NCI-H2227 (cell line): ENCODE measurements around the gene PRKD1.
"Not testable (repeated sequence)": the region's sequence is repeated elsewhere in the genome, so short reads cannot be mapped to it uniquely, and the experiment has no call there.

ENCODE experiments used
- DNase-seq: peaks from one replicate; lab custom pipeline; 2025; ENCODE audit not compliant: unreplicated experiment; lab: John Stamatoyannopoulos, UW

Gene PRKD1

DNA sequence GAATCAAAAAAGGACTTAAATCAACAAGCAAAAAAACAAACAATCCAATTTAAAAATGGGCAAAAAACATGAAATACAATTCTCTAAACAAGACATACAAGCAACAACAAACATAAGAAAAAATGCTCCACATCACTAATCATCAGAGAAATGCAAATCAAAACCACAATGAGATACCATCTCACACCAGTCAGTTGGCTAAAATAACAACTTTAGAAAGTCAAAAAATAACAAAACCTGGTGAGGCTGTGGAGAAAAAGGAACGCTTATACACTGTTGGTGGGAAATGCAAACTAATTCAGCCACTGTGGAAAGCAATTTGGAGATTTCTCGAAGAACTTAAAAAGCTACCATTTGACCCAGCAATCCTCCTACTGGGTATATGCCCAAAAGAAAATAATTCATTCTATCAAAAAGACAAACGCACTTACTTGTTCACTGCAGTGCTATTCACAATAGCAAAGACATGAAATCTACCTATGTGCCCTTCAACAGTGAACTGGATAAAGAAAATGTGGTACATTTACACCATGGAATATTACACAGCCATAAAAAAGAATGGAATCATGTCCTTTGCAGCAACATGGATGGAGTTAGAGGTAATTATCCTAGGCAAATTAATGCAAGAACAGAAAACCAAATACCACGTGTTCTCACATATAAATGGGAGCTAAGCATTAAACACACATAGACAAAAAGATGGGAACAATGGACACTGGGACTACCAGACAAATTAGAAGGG is 26.9 kb downstream of the PRKD1 start:
- DNase-seq, result no peak

GRCh38 chr14:29898470-29898869 is 29.2 kb downstream of the PRKD1 start:
- no peak for DNase-seq

GRCh38 chr14:29897181-29897580 is 30.5 kb downstream of the PRKD1 start:
- no peak for DNase-seq

- DNase-seq, result no peak
Measured at GRCh38 chr14:29896354-29896821, 31.3 kb downstream of the PRKD1 start.

DNA sequence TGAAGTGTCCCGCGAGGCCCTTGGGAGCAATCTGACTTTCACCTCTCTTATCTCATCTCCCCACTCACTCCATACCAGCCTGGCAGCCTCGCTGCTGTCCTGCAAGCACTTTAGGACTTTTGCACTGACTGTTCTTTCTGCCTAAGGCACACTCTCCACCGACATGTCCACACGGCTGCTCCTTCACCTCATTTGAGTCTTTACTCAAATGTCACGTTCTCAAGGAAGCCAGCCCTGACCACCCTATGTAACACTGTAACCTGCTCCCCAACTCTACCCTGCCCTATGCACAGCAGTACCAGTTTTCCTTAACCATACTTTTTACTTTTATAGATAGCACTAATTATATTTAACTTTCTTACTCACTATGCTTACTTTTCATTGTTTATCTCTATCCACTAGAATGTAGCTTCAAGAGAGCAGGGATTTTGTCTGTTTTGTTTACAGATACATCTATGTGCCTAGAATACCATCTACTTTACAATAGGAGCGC is 32.0 kb downstream of the PRKD1 start:
- no peak for DNase-seq

- peak; percentile 25 for DNase-seq
Measured at GRCh38 chr14:29893989-29894388, 33.7 kb downstream of the PRKD1 start.

GRCh38 chr14:29892327-29892726 is 35.3 kb downstream of the PRKD1 start:
- no peak for DNase-seq

DNA sequence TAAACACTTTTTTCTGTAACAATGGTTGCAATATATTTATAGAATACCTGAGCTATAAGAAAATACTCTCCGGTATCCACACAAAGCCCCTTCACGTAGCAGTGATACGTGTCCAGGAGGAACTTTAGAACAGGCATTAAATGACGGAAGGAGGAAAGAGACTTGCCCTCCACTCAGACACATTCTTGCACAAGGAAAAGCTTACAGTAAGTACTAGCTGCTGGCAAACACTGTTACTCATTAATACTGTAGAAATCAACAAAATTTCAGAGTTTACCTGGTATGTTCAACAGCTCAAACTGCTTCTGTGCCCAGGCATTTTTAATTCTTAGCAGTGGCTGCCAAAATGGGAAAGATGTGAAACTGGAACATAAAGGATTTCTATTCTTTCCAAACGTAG is 41.7 kb downstream of the PRKD1 start:
- no peak for DNase-seq

DNA sequence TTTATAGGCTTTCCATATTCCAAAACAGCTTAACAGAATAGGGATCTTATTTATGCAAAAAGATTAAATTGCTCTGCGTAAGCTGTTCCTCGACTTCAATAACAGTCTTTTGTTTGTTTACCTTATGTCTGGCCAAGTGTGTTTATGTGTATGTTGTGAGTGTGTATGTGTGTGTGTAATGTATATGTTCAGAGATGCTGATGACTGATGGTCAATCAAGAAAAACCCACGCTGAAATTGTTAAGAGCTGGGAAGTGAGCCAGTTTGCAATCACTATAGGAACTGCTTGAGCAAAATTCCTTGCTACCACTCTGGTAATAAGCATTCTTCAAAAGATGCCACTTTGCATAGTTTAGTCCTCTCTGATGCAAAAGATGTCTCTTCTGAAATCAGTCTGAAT is 59.6 kb downstream of the PRKD1 start:
- DNase-seq, result peak; percentile 5

DNA sequence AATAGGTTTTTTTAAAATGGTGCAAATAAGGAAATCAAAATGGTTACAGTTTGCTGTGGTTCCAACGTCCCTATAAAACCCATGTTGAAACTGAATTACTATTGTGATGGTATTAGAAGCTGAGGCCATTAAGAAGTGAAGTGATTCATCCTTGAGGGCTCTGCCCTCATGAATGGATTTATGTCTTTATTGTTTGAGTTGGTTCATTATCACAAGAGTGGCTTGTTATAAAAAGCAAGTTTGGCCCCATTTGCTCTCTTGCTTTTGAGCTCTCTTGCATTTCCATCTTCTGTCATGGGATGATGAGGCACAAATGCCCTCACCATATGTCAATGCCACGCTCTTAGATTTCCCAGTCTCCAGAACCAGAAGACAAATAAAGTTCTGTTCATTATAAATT is 62.3 kb downstream of the PRKD1 start:
- DNase-seq, result peak; percentile 41

- DNase-seq, result no peak
Measured at GRCh38 chr14:29861996-29862395, 65.7 kb downstream of the PRKD1 start.

DNA sequence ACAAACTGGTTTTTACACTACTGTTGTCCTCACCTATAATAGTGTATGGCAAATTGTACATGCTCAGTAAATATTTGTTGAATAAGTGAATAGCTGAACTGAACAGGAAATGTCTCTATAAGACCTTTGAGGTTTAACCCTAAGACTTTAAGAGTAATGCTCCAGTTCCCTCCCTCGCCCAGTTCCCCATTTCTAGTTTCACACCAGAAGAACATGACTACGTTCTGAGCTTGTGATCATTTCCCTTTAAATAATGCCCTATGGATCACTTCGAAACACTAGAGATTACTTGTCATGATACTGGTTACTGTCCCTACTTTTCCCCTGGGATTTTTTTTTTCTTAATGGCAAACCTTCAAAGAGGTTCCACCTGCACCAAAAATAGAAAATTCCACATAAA is 69.3 kb downstream of the PRKD1 start:
- DNase-seq, result no peak

- no peak for DNase-seq
Measured at GRCh38 chr14:29857551-29857950, 70.1 kb downstream of the PRKD1 start.

GRCh38 chr14:29856516-29856915 is 71.1 kb downstream of the PRKD1 start:
- DNase-seq, result no peak

DNA sequence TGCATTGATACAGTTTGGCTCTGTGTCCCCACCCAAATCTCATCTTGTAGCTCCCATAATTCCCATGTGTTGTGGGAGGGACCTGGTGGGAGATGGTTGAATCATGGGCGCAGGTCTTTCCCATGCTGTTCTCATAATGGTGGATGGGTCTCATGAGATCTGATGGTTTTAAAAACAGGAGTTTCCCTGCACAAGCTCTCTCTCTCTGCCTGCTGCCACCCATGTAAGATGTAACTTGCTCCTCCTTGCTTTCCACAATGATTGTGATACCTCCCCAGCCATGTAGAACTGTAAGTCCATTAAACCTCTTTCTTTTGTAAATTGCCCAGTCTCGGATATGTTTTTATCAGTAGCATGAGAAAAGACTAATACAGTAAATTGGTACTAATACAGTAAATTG is 74.0 kb downstream of the PRKD1 start:
- not testable (repeated sequence) for DNase-seq

- no peak for DNase-seq
Measured at GRCh38 chr14:29853272-29853671, 74.4 kb downstream of the PRKD1 start.

- DNase-seq, result no peak
Measured at GRCh38 chr14:29851397-29851796, 76.2 kb downstream of the PRKD1 start.

DNA sequence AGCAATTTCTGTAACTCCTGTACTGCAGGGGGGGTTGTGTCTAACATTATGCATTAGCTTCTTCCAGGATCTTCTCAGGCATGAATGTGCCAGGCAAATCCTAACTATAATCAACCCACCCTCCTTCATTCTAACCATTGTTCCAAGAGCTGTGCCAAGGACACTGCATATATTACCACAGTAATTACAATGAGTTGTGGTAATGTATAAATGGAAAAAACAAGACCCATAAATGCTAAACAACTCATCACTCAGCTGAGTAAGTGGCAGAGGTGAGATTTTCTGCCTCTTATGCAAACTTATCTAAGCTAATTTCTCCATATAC is 80.6 kb downstream of the PRKD1 start:
- DNase-seq, result no peak

DNA sequence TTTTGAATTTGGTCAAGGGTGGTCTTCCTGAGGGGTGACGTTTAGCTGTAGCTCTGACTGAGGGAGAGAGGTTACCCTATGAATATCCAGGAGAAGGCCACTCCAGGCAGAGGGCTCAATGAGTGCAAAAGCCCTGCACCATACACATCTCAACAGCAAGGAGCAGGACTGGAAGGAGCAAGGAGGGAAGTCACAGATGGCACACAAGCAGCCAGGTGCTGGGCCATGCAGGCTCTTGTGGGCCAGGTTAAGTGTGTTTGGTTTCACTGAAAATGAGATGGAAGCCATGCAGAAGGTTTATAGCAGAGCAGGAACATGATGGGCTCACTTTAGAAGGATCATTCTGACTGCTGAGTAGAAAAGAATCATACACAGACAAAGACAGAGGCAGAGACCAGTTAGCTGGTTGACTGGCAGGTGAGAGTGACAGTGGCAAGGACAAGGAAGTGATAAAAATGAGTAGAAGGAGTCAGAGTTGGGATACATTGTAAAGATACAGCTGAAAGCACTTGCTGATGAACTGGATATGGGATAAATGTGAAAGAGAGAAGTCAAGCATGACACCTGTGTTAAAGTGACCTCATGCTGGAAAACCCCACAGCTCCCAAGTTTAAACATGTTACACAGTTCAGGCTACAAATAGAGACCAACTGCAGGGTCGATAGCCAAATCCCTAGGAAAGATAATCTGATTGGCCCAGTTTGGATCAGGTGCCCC is 81.2 kb downstream of the PRKD1 start:
- DNase-seq, result no peak

GRCh38 chr14:29843981-29844380 is 83.7 kb downstream of the PRKD1 start:
- DNase-seq, result no peak

- DNase-seq, result no peak
Measured at GRCh38 chr14:29842228-29842627, 85.4 kb downstream of the PRKD1 start.

DNA sequence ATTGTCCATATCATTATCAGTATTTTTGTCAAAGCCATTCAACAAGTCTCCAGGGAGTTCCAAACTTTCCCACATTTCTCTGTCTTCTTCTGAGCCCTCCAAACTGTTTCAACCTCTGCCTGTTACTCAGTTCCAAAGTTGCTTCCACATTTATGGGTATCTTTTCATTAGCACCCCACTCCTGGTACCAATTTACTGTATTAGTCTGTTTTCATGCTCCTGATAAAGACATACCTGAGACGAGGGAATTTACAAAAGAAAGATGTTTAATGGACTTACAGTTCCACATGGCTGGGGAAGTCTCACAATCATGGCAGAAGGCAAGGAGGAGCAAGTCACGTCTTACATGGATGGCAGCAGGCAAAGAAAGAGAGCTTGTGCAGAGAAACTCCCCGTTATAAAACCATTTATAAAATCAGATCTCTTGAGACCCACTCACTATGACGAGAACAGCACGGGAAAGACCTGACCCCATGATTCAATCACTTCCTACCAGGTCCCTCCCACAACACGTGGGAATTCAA is 87.2 kb downstream of the PRKD1 start:
- DNase-seq, result not testable (repeated sequence)
